ENCODE data around the gene PLEKHG4B.
"Not testable (repeated sequence)": the region's sequence is repeated elsewhere in the genome, so short reads cannot be mapped to it uniquely, and the experiment has no call there.

PLEKHG4B gene

GRCh38 chr5:90590-91547 lies 1.1 kb upstream of the PLEKHG4B start:
- DNase-seq (ENCODE audit: extremely low spot score, insufficient read length, low read depth) (no peak), FAIRE-seq (no peak)

GRCh38 chr5:92401-93220 lies 643 bp downstream of the PLEKHG4B start:
- DNase-seq (ENCODE audit: extremely low spot score, insufficient read length, low read depth) (no peak), FAIRE-seq (no peak)

DNA sequence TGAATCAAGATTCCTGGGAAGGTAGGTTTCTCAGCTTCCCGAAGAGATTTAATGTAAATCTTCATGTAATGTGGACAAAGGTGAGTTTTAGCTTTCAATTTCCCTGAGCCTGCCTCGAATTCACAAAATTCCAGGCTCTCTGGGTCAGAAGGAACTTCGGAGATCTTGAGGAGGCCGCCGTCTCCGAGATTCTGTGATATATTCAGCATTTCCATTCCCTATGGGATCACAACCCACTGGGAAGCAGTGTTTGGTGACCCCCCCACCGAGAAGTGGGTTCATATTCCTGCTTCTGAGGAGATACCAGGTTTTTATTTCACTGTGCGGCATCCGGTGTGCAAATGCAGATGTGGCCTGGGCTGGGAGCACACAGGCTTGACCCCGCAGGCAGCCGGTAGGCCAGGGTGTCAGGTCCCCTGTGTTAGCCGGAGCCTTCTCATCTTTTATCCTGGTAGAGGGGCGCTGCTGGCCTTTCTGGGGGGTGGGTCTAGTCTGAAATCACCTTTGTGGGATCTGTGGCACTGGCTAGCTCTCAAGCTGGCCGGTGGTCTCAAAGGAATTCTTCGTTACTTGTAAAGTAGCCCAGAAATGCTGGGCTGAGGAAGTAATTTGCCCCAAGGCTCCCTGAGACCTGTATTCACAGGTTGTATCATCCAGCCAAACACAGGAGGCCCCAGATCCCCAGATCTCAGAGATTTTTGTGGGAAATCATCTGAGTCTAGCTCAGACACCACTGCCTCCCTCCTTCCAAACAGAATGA lies 1.4 kb downstream of the PLEKHG4B start:
- FAIRE-seq (no peak), DNase-seq (ENCODE audit: extremely low spot score, insufficient read length, low read depth) (no peak)

DNA sequence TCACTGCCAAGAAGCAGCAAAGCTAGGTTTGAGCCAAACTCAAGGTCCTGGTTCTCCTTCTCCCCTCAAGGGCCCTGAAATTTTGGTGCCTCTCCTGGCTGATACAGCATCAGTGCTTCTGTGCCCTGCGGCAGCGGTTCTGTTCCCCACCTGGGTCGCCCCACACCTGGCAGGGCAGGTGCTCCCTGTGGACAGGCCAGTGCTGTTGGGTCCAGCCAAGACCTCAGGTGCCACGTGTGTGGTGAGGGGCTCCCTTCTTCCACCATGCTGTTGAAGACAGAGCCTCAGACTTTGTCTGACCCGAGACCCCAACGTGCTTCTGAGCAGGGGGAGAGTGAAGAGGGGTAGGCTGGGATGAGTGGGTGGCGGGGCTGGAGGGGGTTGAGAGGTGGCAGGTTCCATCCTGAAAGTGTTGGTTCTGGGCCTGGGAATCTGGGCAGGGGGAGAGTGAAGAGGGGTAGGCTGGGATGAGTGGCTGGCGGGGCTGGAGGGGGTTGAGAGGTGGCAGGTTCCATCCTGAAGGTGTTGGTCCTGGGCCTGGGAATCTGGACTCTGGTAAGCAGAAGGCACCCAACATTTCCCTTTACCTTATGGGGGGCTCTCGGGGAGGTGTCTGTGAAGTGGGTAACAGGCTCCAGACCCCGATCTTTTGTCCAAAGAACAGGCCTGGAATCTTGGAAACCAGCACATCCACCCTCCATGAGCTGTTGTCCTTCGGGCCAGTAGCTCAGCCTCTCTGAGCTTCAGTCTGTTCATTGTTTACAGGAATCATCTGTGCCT lies 2.3 kb downstream of the PLEKHG4B start:
- DNase-seq (ENCODE audit: extremely low spot score, insufficient read length, low read depth) (no peak), FAIRE-seq (no peak)

DNA sequence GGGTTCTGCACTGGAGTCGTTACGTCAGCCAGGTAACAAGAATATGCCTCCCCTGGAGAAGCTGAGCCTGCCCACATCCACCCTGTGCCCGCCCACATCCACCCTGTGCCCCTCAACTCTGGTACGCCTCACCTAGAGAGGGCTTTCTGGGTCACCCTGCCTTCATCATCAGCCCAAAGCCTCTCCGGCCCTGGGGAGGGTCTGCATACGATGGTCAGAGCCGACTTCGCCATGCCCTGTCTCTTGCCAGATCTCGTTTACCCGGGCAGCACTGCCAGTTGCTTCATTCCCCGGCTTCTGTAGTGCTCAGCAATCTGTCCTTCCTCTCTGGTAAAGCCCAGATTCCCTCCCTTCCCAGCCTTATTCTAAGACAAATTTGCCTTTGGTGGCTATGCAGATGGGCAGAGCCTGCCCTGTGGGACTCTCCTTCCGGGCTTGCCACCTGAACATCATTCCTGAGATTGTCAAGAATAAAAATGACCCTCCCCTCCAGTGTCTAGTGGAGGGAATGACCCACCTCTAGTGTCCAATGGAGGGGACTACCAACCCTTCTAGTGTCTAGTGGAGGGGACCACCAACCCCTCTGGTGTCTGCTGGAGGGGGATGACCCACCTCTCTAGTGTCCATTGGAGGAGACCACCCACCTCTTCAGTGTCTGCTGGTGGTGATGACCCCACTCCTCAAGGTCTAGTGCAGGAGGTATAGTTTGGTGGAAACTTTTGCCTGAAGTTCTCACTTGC lies 3.4 kb downstream of the PLEKHG4B start:
- FAIRE-seq (no peak), DNase-seq (ENCODE audit: extremely low spot score, insufficient read length, low read depth) (no peak)

DNA sequence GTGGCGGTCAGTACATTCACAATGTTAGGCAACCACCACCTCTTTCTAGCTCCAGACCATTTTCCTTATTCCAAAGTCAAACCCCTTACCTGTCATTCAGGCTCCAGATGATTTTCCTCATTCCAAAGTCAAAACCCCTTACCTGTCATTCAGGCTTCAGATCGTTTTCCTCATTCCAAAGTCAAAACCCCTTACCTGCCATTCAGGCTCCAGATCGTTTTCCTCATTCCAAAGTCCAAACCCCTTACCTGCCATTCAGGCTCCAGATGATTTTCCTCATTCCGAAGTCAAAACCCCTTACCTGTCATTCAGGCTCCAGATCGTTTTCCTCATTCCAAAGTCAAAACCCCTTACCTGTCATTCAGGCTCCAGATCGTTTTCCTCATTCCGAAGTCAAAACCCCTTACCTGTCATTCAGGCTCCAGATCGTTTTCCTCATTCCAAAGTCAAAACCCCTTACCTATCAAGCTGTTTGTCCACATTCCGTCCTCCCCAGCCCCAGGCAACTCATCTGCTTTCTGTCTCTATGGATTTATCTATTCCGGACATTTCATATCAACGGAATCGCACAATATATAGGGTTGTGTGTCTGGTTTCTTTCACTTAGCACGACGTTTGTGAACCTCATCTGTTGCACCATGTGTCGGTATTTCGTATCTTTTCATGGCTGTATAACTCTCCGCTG lies 5.2 kb downstream of the PLEKHG4B start:
- FAIRE-seq (no peak), DNase-seq (ENCODE audit: extremely low spot score, insufficient read length, low read depth) (no peak)

GRCh38 chr5:99815-100214 lies 7.8 kb downstream of the PLEKHG4B start:
- DNase-seq (ENCODE audit: extremely low spot score, insufficient read length, low read depth) (no peak), FAIRE-seq (no peak)

GRCh38 chr5:102411-103043 lies 10.6 kb downstream of the PLEKHG4B start:
- FAIRE-seq (no peak), DNase-seq (ENCODE audit: extremely low spot score, insufficient read length, low read depth) (no peak)

GRCh38 chr5:104106-104505 lies 12.1 kb downstream of the PLEKHG4B start:
- not testable (repeated sequence) for FAIRE-seq; DNase-seq (ENCODE audit: extremely low spot score, insufficient read length, low read depth)

- DNase-seq (ENCODE audit: extremely low spot score, insufficient read length, low read depth) (no peak), FAIRE-seq (no peak)
Measured at GRCh38 chr5:104778-105296, 12.9 kb downstream of the PLEKHG4B start.

DNA sequence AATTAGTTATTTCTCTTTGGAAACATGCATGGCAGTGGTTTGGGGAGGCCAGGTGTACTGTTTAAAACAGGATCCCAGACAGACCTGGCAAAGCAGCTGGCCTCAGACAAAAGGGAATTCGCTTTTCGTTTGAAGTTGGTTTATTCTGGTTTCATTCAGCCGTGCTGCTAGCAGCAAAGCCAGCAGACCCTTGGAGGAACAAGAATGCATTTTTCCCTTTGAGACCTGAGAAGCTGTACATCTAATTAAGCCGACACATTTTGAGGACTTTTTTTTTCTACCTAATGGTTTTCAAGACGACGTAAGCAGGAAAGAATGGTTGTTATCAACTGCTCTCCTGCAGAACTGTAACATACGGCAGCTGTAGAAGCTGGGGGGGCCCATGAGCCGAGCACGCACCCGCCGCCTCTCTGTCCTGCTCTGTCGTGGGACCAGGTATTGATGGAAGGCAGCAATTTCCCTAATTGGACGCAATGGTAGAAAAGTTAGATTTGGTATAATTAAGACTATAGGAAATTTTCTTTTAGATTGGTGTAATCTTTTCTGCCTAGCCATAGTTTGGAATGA lies 13.6 kb downstream of the PLEKHG4B start:
- no peak for FAIRE-seq
- no peak for DNase-seq (ENCODE audit: extremely low spot score, insufficient read length, low read depth)

DNA sequence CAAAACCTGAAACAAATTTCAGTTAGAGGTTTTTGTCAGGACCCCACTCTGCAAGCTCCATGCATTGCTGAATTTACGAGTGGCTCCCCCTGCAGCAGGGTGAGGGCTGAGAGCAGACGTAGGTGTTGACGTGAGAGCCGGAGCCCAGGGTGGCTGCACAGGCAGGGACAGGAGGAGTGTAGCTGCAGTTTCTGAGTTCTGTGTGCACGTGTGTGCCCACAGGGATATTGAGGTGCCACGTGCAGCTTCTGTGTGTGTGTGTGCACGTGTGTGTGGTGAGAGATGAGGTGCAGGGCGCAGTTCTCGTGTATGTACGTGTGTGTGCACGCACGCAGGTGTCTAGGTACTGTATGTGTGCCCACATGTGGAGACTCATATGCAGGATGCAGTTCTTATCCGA lies 14.6 kb downstream of the PLEKHG4B start:
- DNase-seq (ENCODE audit: extremely low spot score, insufficient read length, low read depth) (no peak), FAIRE-seq (no peak)

DNA sequence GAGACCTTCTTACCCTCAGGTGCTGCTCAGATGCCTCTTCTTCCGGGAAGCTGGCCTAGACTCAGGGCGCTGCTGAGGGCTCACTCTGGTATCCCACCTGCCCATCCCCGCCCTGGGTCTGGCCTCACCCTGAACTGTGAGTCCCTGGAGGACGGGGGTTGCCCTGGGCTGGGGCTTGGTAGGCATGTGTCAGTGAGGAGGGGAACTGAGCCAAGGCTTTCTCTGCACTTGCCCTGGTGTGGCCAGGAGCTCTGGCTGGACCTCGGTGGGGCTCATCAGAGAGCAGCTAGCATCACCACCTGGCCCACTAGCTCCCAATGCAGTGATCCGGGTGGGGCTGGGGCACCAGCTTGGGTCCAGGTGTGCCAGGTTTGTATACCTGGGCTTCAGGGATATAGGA lies 15.6 kb downstream of the PLEKHG4B start:
- DNase-seq (ENCODE audit: extremely low spot score, insufficient read length, low read depth): no peak
- no peak for FAIRE-seq

GRCh38 chr5:109826-110225 lies 17.9 kb downstream of the PLEKHG4B start:
- DNase-seq (ENCODE audit: extremely low spot score, insufficient read length, low read depth): no peak
- no peak for FAIRE-seq

DNA sequence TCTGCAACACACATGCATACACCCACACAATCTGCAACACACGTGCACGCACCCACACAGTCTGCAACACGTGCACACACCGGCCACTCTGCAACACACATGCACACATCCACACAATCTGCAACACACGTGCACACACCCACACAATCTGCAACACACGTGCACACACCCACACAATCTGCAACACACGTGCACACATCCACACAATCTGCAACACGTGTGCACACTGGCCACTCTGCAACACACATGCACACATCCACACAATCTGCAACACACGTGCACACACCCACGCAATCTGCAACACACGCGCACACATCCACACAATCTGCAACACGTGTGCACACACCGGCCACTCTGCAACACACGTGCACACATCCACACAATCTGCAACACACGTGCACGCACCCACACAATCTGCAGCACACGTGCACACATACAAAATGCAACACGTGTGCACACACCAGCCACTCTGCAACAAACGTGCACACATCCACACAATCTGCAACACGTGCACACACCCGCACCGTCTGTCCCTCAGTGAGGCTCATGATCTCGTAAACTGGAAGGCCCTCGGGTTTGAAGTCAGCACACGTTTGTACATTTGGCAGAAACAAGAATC lies 18.4 kb downstream of the PLEKHG4B start:
- DNase-seq (ENCODE audit: extremely low spot score, insufficient read length, low read depth) (no peak), FAIRE-seq (no peak)

GRCh38 chr5:111171-111570 lies 19.2 kb downstream of the PLEKHG4B start:
- DNase-seq (ENCODE audit: extremely low spot score, insufficient read length, low read depth) (no peak), FAIRE-seq (no peak)

- DNase-seq (ENCODE audit: extremely low spot score, insufficient read length, low read depth) (no peak), FAIRE-seq (no peak)
Measured at GRCh38 chr5:119486-120097, 27.6 kb downstream of the PLEKHG4B start.

Measured in GM18507 (cell line).